SK-N-SH treated with all-trans-retinoic acid at 6 μM for 48 hours (cell line): ENCODE data around the gene LPP.

ENCODE experiments used
- ATAC-seq: fragments of 200-7000 bp; cut with Tn5 transposase; 3 replicates; pipeline ENCODE4 v1.9.1; 2020; ENCODE audit warnings: mild to moderate bottlenecking, moderate library complexity
- ARNTL ChIP-seq: fragments of 450-650 bp; formaldehyde crosslinking; IDR thresholded peaks from 2 replicates; pipeline ENCODE4 v1.5.0; 2020; ENCODE audit warnings: low read depth, mild to moderate bottlenecking, moderate library complexity, borderline replicate concordance
- BACH2 ChIP-seq: fragments of 250-450 bp; sonication (Bioruptor Pico); IDR thresholded peaks from 2 replicates; pipeline ENCODE4 v1.9.0; 2021; ENCODE audit warnings: mild to moderate bottlenecking, borderline replicate concordance
- CSDC2 ChIP-seq: fragments of 250-450 bp; sonication (Bioruptor Pico); IDR thresholded peaks from 2 replicates; pipeline ENCODE4 v1.5.0; 2020; ENCODE audit warnings: mild to moderate bottlenecking, moderate library complexity
- CSRNP3 ChIP-seq: fragments of 250-450 bp; sonication (Bioruptor Pico); IDR thresholded peaks from 2 replicates; pipeline ENCODE4 v1.5.1; 2021; ENCODE audit warnings: mild to moderate bottlenecking, moderate library complexity
- ESRRG ChIP-seq: fragments of 250-450 bp; sonication (Bioruptor Pico); IDR thresholded peaks from 2 replicates; pipeline ENCODE4 v1.6.1; 2021; ENCODE audit warnings: mild to moderate bottlenecking
- ISL1 ChIP-seq: fragments of 250-450 bp; sonication (Bioruptor Pico); IDR thresholded peaks from 2 replicates; pipeline ENCODE4 v2.1.2; 2022; ENCODE audit warnings: mild to moderate bottlenecking, moderate library complexity
- OSR1 ChIP-seq: fragments of 250-450 bp; sonication (Bioruptor Pico); IDR thresholded peaks from 2 replicates; pipeline ENCODE4 v1.8.0; 2022; ENCODE audit warnings: moderate library complexity, mild to moderate bottlenecking, inconsistent platforms
- POU6F1 ChIP-seq: fragments of 250-450 bp; sonication (Bioruptor Pico); IDR thresholded peaks from 2 replicates; pipeline ENCODE4 v1.8.0; 2021; ENCODE audit warnings: low read depth, mild to moderate bottlenecking, moderate library complexity, borderline replicate concordance
- PPARA ChIP-seq: fragments of 250-450 bp; sonication (Bioruptor Pico); IDR thresholded peaks from 2 replicates; pipeline ENCODE4 v1.5.0; 2020; ENCODE audit warnings: mild to moderate bottlenecking, borderline replicate concordance
- RARB ChIP-seq: fragments of 250-450 bp; sonication (Bioruptor Pico); IDR thresholded peaks from 2 replicates; pipeline ENCODE4 v1.8.0; 2021; ENCODE audit warnings: mild to moderate bottlenecking, moderate library complexity
- SNAI2 ChIP-seq: fragments of 250-450 bp; sonication (Bioruptor Pico); IDR thresholded peaks from 2 replicates; pipeline ENCODE4 v1.5.0; 2020; ENCODE audit warnings: mild to moderate bottlenecking, moderate library complexity
- TCF4 ChIP-seq: fragments of 250-450 bp; sonication (Bioruptor Pico); IDR thresholded peaks from 2 replicates; pipeline ENCODE4 v1.8.0; 2021; ENCODE audit warnings: mild to moderate bottlenecking, moderate library complexity, borderline replicate concordance
- TOX ChIP-seq: fragments of 250-450 bp; sonication (Bioruptor Pico); IDR thresholded peaks from 2 replicates; pipeline ENCODE4 v1.8.0; 2021; ENCODE audit warnings: mild to moderate bottlenecking, moderate library complexity, borderline replicate concordance
- TSHZ2 ChIP-seq: fragments of 250-450 bp; sonication (Bioruptor Pico); IDR thresholded peaks from 2 replicates; pipeline ENCODE4 v1.5.0; 2020; ENCODE audit warnings: mild to moderate bottlenecking, moderate library complexity
- ZC3H10 ChIP-seq: fragments of 250-450 bp; sonication (Bioruptor Pico); IDR thresholded peaks from 2 replicates; pipeline ENCODE4 v1.5.1; 2021; ENCODE audit warnings: mild to moderate bottlenecking, moderate library complexity
- ZFP3 ChIP-seq: fragments of 250-450 bp; sonication (Bioruptor Pico); IDR thresholded peaks from 2 replicates; pipeline ENCODE4 v1.5.0; 2020; ENCODE audit warnings: mild to moderate bottlenecking, moderate library complexity
- ZFP30 ChIP-seq: fragments of 450-650 bp; formaldehyde crosslinking; IDR thresholded peaks from 2 replicates; pipeline ENCODE4 v1.5.0; 2022; ENCODE audit warnings: mild to moderate bottlenecking, moderate library complexity
- ZNF565 ChIP-seq: fragments of 450-650 bp; formaldehyde crosslinking; conservative IDR thresholded peaks from 2 replicates; pipeline ENCODE4 v1.5.0; 2020; ENCODE audit warnings: low read depth, mild to moderate bottlenecking, moderate library complexity
- ZNF70 ChIP-seq: fragments of 450-650 bp; formaldehyde crosslinking; IDR thresholded peaks from 2 replicates; pipeline ENCODE4 v1.5.0; 2020; ENCODE audit warnings: mild to moderate bottlenecking, moderate library complexity
- ZNF8 ChIP-seq: fragments of 450-650 bp; formaldehyde crosslinking; IDR thresholded peaks from 2 replicates; pipeline ENCODE4 v1.5.0; 2020; ENCODE audit warnings: mild to moderate bottlenecking, moderate library complexity

The LPP gene

GRCh38 chr3:188178293-188178936 lies 24.5 kb downstream of the LPP start:
- no peak for ATAC-seq
- no peak for TF ChIP-seq ZFP3 (CRISPR knock-in tag)
- TF ChIP-seq BACH2 (CRISPR knock-in tag): no peak
- no peak for TF ChIP-seq POU6F1 (CRISPR knock-in tag)
- no peak for TF ChIP-seq ZNF565

- TF ChIP-seq TCF4 (CRISPR knock-in tag) (no peak), PPARA (CRISPR knock-in tag) (no peak), POU6F1 (CRISPR knock-in tag) (no peak), BACH2 (CRISPR knock-in tag) (no peak), OSR1 (CRISPR knock-in tag) (no peak), ESRRG (CRISPR knock-in tag) (no peak), ZNF70 (no peak), ZNF565 (no peak), TOX (CRISPR knock-in tag) (no peak), TSHZ2 (CRISPR knock-in tag) (no peak), SNAI2 (CRISPR knock-in tag) (no peak)
- peak; percentile 61 for ATAC-seq
Observed at GRCh38 chr3:188179006-188179966, 25.3 kb downstream of the LPP start.

GRCh38 chr3:188180114-188180513 lies 26.2 kb downstream of the LPP start:
- TF ChIP-seq ZFP3 (CRISPR knock-in tag): no peak
- TF ChIP-seq RARB (CRISPR knock-in tag): no peak
- no peak for TF ChIP-seq ARNTL (CRISPR knock-in tag)
- TF ChIP-seq ZNF565: no peak
- TF ChIP-seq, all 23 proteins: peak for 0
- ATAC-seq: no peak

- ATAC-seq: no peak
- TF ChIP-seq ZFP3 (CRISPR knock-in tag) (no peak), BACH2 (CRISPR knock-in tag) (no peak), CSRNP3 (no peak), PPARA (CRISPR knock-in tag) (no peak), TOX (CRISPR knock-in tag) (no peak), OSR1 (CRISPR knock-in tag) (no peak), ZNF70 (no peak), POU6F1 (CRISPR knock-in tag) (no peak), SNAI2 (CRISPR knock-in tag) (no peak), ZC3H10 (no peak), TSHZ2 (CRISPR knock-in tag) (no peak), CSDC2 (CRISPR knock-in tag) (no peak), TCF4 (CRISPR knock-in tag) (no peak), ISL1 (CRISPR knock-in tag) (no peak), ZFP30 (CRISPR knock-in tag) (no peak), ZNF8 (no peak)
- TF ChIP-seq, all 23 proteins: peak for 0
Observed at GRCh38 chr3:188183452-188183851, 29.5 kb downstream of the LPP start.
